GM23338 (cell line): Measurements from ENCODE around the gene COX14. TPM values are rescaled to one million over a fixed set of nuclear protein-coding genes. Genes with fewer than 3 reads are reported as not detected.
A peak's percentile ranks its signal among the peaks of the same experiment; 100 is the strongest.
"Not testable (repeated sequence)": the region's sequence is repeated elsewhere in the genome, so short reads cannot be mapped to it uniquely, and the experiment has no call there.

Experiments
- ATAC-seq: fragments of 200-7000 bp; cut with Tn5 transposase; 3 replicates; pipeline ENCODE4 v1.9.1; 2020
- DNase-seq: peaks from one replicate; pipeline ENCODE4 v3.0.0-alpha.2; 2015; ENCODE audit warnings: low spot score
- H2AFZ ChIP-seq: fragments of 200-600 bp; sonication (generic); 2 replicates; pipeline ENCODE4 v1.8.0; 2016; ENCODE audit warnings: antibody characterized with exemption, mild to moderate bottlenecking, moderate library complexity
- H3F3A ChIP-seq: fragments of 200-600 bp; sonication (generic); replicated peaks from 2 replicates; pipeline ENCODE4 v1.8.0; 2017; ENCODE audit warnings: antibody characterized with exemption, mixed run types, low read depth
- H3K27ac ChIP-seq: fragments of 200-600 bp; sonication (generic); 2 replicates; pipeline ENCODE4 v1.6.1; 2016; ENCODE audit warnings: low read depth
- H3K27me3 ChIP-seq: fragments of 200-600 bp; sonication (generic); 2 replicates; pipeline ENCODE4 v1.8.0; 2016; ENCODE audit warnings: mild to moderate bottlenecking, mixed run types, moderate library complexity; ENCODE audit not compliant: insufficient read depth
- H3K36me3 ChIP-seq: fragments of 200-600 bp; sonication (generic); 2 replicates; pipeline ENCODE4 v1.8.0; 2016; ENCODE audit warnings: mild to moderate bottlenecking; ENCODE audit not compliant: insufficient read depth
- H3K4me1 ChIP-seq: fragments of 200-600 bp; sonication (generic); 2 replicates; pipeline ENCODE4 v1.8.0; 2016; ENCODE audit warnings: mild to moderate bottlenecking, moderate library complexity; ENCODE audit not compliant: insufficient read depth
- H3K4me2 ChIP-seq: fragments of 200-600 bp; sonication (generic); 2 replicates; pipeline ENCODE4 v1.7.1; 2017; ENCODE audit warnings: mixed run types
- H3K4me3 ChIP-seq: fragments of 200-600 bp; sonication (generic); 2 replicates; pipeline ENCODE4 v1.6.1; 2016; ENCODE audit warnings: mixed run types
- H3K79me2 ChIP-seq: fragments of 200-600 bp; sonication (generic); replicated peaks from 2 replicates; pipeline ENCODE4 v1.8.0; 2017; ENCODE audit warnings: mild to moderate bottlenecking; ENCODE audit not compliant: insufficient read depth
- H3K9me2 ChIP-seq: fragments of 200-600 bp; sonication (generic); 2 replicates; pipeline ENCODE4 v1.8.0; 2017; ENCODE audit not compliant: insufficient read depth
- H4K20me1 ChIP-seq: fragments of 200-600 bp; sonication (generic); replicated peaks from 2 replicates; pipeline ENCODE4 v1.8.0; 2017; ENCODE audit warnings: mild to moderate bottlenecking; ENCODE audit not compliant: insufficient read depth
- H3K27ac Mint-ChIP-seq: 2 replicates; pipeline ENCODE4 v1.8.0; 2020; ENCODE audit warnings: inconsistent platforms, mild to moderate bottlenecking, moderate library complexity, mixed read lengths
- H3K27me3 Mint-ChIP-seq: 3 replicates; pipeline ENCODE4 v1.8.0; 2022; ENCODE audit warnings: low read depth, mild to moderate bottlenecking, moderate library complexity, mixed read lengths, inconsistent platforms; ENCODE audit not compliant: insufficient read depth, poor library complexity
- H3K36me3 Mint-ChIP-seq: 3 replicates; pipeline ENCODE4 v1.8.0; 2021; ENCODE audit warnings: low read depth, mild to moderate bottlenecking, inconsistent platforms, moderate library complexity, mixed read lengths
- H3K4me1 Mint-ChIP-seq: 3 replicates; pipeline ENCODE4 v1.8.0; 2020; ENCODE audit warnings: mild to moderate bottlenecking, inconsistent platforms, mixed read lengths
- H3K4me3 Mint-ChIP-seq: 3 replicates; pipeline ENCODE4 v1.8.0; 2021; ENCODE audit warnings: moderate library complexity, mild to moderate bottlenecking, inconsistent platforms, mixed read lengths
- H3K9me3 Mint-ChIP-seq: 3 replicates; pipeline ENCODE4 v1.8.0; 2020; ENCODE audit warnings: moderate library complexity, mild to moderate bottlenecking, inconsistent platforms, mixed read lengths
- CREB1 ChIP-seq: fragments of 250-450 bp; sonication (Bioruptor Pico); IDR thresholded peaks from 2 replicates; pipeline ENCODE4 v1.5.0; 2020; ENCODE audit warnings: low read depth, mild to moderate bottlenecking, moderate library complexity
- EZH2 ChIP-seq: fragments of 200-600 bp; sonication (generic); IDR thresholded peaks from one replicate; pipeline ENCODE4 v1.8.0; 2017; ENCODE audit warnings: antibody characterized with exemption, mild to moderate bottlenecking, low read depth; ENCODE audit not compliant: unreplicated experiment
- JUNB ChIP-seq: IDR thresholded peaks from one replicate; pipeline ENCODE4 v1.6.1; 2016; ENCODE audit warnings: antibody characterized with exemption; ENCODE audit not compliant: unreplicated experiment
- NANOG ChIP-seq: IDR thresholded peaks from 2 replicates; pipeline ENCODE4 v1.6.1; 2016; ENCODE audit warnings: antibody characterized with exemption, borderline replicate concordance
- POLR2AphosphoS5 ChIP-seq: IDR thresholded peaks from 2 replicates; pipeline ENCODE4 v1.6.1; 2016; ENCODE audit warnings: antibody characterized with exemption, low read depth
- STAT1 ChIP-seq: IDR thresholded peaks from one replicate; pipeline ENCODE4 v1.6.1; 2016; ENCODE audit warnings: antibody characterized with exemption; ENCODE audit not compliant: unreplicated experiment
- ZNF114 ChIP-seq: fragments of 250-450 bp; sonication (Bioruptor Pico); IDR thresholded peaks from 2 replicates; pipeline ENCODE4 v1.5.0; 2020; ENCODE audit warnings: mild to moderate bottlenecking, moderate library complexity
- ZNF331 ChIP-seq: fragments of 250-450 bp; sonication (Bioruptor Pico); IDR thresholded peaks from 2 replicates; pipeline ENCODE4 v1.5.0; 2020; ENCODE audit warnings: low read depth, mild to moderate bottlenecking, moderate library complexity
- polyA plus RNA-seq: library from polyadenylated mRNA; unstranded; fragments of >200 nt; fragmentation: Nextera tagmentation; extraction: Ambion mirVana; gene quantifications from 2 replicates; pipeline ENCODE4 v1.2.1, GENCODE V29; 2016
- total RNA-seq: library from RNA; depleted of rRNA; stranded (reverse); fragments of >200 nt; shearing (Covaris generic); gene quantifications from 2 replicates; pipeline ENCODE4 v1.2.3, GENCODE V29; 2014
- TF ChIP-seq, protein P1 (sequence below), 2 experiments: fragments of 200-600 bp in 1 of 2; sonication (generic) in 1 of 2; conservative IDR thresholded peaks; 2 replicates each; pipeline versions ENCODE4 v1.5.1 to v1.6.1; 2016 to 2017; ENCODE audit warnings: antibody characterized with exemption in 2 of 2, low read depth in 2 of 2, mild to moderate bottlenecking in 2 of 2, moderate library complexity in 1 of 2

COX14 gene
- total and polyA plus RNA-seq, 2 experiments from 2014 or later: 43.7 to 73.5 TPM

GRCh38 chr12:50084409-50084774 is 27.6 kb upstream of the COX14 start:
- Mint-ChIP-seq H3K36me3 (peaks cover 39% of the 10 kb centered on the region), H3K4me3 (peak overlapping the region; percentile 89), H3K4me1 (peaks cover 30% of the 10 kb centered on the region), H3K27ac (peak overlapping the region; percentile 91)
- H3K27me3 Mint-ChIP-seq, H3K9me2 ChIP-seq, H3K9me3 Mint-ChIP-seq, ATAC-seq, H3K4me1 ChIP-seq, DNase-seq: not testable (repeated sequence)
- Histone ChIP-seq H3K27ac (peak overlapping the region; percentile 92), H3K4me2 (peak overlapping the region; percentile 76), H3K36me3 (peaks cover 23% of the 10 kb centered on the region), H2AFZ (peak overlapping the region; percentile 81; the same call in 1 of the 2 replicates), H3F3A (peaks cover 23% of the 10 kb centered on the region), H4K20me1 (peaks cover 11% of the 10 kb centered on the region), H3K79me2 (peaks cover 27% of the 10 kb centered on the region), H3K4me3 (peak overlapping the region; percentile 58), H3K27me3 (peaks cover 27% of the 10 kb centered on the region)

- Mint-ChIP-seq H3K9me3 (no peaks in the 10 kb centered on the region; the same call in 2 of the 3 replicates), H3K4me3 (peak within 1 kb of the TSS; percentile 89), H3K4me1 (peaks cover 30% of the 10 kb centered on the region), H3K36me3 (peaks cover 45% of the 10 kb centered on the region), H3K27me3 (peaks cover 7% of the 10 kb centered on the region), H3K27ac (peak within 1 kb of the TSS; percentile 91)
- Histone ChIP-seq H3K36me3 (peaks cover 29% of the 10 kb centered on the region), H3K4me3 (peak within 1 kb of the TSS; percentile 58), H3K79me2 (peaks cover 27% of the 10 kb centered on the region), H3F3A (peaks cover 29% of the 10 kb centered on the region), H3K4me1 (peaks cover 5% of the 10 kb centered on the region), H4K20me1 (peaks cover 15% of the 10 kb centered on the region), H2AFZ (peak within 1 kb of the TSS; percentile 81; the same call in 1 of the 2 replicates), H3K27ac (peak within 1 kb of the TSS; percentile 92), H3K27me3 (peaks cover 20% of the 10 kb centered on the region), H3K4me2 (peak within 1 kb of the TSS; percentile 91), H3K9me2 (no peaks in the 10 kb centered on the region)
- TF ChIP-seq EZH2: no peak
- TF ChIP-seq CREB1 (CRISPR knock-in tag): peak; percentile 63
- TF ChIP-seq POLR2AphosphoS5: peak; percentile 39
- TF ChIP-seq, protein P1, sequence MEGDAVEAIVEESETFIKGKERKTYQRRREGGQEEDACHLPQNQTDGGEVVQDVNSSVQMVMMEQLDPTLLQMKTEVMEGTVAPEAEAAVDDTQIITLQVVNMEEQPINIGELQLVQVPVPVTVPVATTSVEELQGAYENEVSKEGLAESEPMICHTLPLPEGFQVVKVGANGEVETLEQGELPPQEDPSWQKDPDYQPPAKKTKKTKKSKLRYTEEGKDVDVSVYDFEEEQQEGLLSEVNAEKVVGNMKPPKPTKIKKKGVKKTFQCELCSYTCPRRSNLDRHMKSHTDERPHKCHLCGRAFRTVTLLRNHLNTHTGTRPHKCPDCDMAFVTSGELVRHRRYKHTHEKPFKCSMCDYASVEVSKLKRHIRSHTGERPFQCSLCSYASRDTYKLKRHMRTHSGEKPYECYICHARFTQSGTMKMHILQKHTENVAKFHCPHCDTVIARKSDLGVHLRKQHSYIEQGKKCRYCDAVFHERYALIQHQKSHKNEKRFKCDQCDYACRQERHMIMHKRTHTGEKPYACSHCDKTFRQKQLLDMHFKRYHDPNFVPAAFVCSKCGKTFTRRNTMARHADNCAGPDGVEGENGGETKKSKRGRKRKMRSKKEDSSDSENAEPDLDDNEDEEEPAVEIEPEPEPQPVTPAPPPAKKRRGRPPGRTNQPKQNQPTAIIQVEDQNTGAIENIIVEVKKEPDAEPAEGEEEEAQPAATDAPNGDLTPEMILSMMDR (conservative IDR thresholded peaks at IDR 0.05; ENCODE audit: low read depth in 2 of 2): peak; percentile 65 to 74
- DNase-seq (peak; percentile 97), ATAC-seq (peak; percentile 86)
Observed at GRCh38 chr12:50084775-50085614, 27.0 kb upstream of the COX14 start, which contains the start of gene SMARCD1. SMARCD1 (plus strand) TSS chr12:50085342; CDS start chr12:50085370, 28 bp downstream.

DNA sequence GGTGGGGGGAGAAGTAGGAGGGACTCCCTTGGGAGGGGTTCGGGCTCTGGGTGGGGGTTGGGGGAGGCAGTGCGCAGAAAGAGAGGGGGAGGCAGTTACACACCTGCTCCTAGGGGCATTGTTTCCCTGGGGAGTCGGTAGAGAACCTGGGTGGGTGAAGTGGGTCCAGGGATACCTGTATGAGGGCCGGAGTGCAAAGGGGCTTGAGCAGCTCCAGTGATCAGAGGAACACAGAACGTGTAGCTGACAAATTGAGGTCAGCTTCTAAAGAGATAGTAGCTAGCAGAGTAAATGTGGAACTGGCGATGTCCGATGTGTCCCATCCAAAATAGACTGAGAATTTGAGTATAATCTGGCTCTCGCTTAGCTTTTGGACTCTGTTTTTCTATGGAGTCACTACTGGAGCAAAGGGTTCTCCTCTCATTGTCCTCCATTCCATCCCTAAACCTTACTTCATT is 26.4 kb upstream of the COX14 start:
- Mint-ChIP-seq H3K4me3 (peak overlapping the region; percentile 89), H3K27me3 (peaks cover 7% of the 10 kb centered on the region), H3K9me3 (no peaks in the 10 kb centered on the region; the same call in 2 of the 3 replicates), H3K36me3 (peaks cover 50% of the 10 kb centered on the region), H3K4me1 (peaks cover 28% of the 10 kb centered on the region), H3K27ac (peak overlapping the region; percentile 80)
- Histone ChIP-seq H3F3A (peaks cover 33% of the 10 kb centered on the region), H4K20me1 (peaks cover 18% of the 10 kb centered on the region), H3K4me1 (peaks cover 5% of the 10 kb centered on the region), H3K4me2 (peak overlapping the region; percentile 91), H3K36me3 (peaks cover 36% of the 10 kb centered on the region), H3K27ac (peak overlapping the region; percentile 92), H3K79me2 (peaks cover 27% of the 10 kb centered on the region), H3K9me2 (no peaks in the 10 kb centered on the region), H3K27me3 (peaks cover 14% of the 10 kb centered on the region), H3K4me3 (peak overlapping the region; percentile 58), H2AFZ (no peak overlapping the region)
- no peak; the same call in 2 of the 3 replicates for ATAC-seq
- no peak for TF ChIP-seq ZNF114
- no peak for TF ChIP-seq NANOG
- TF ChIP-seq, protein P1 (conservative IDR thresholded peaks at IDR 0.05; ENCODE audit: low read depth in 2 of 2): no peak
- TF ChIP-seq ZNF331 (CRISPR knock-in tag): no peak
- TF ChIP-seq JUNB: no peak
- no peak for TF ChIP-seq CREB1 (CRISPR knock-in tag)
- no peak for TF ChIP-seq STAT1
- DNase-seq: no peak
